Mucosa of stomach (tissue), 1 donor: ENCODE results near the gene PDZD2.

Experiments used
- H3K27me3 ChIP-seq: one replicate; pipeline ENCODE4 v1.7.0; 2013; ENCODE audit warnings: mild to moderate bottlenecking, low read length; ENCODE audit not compliant: control insufficient read depth, insufficient read depth
- H3K36me3 ChIP-seq: one replicate; pipeline ENCODE4 v1.7.0; 2013; ENCODE audit warnings: low read length; ENCODE audit not compliant: control insufficient read depth, insufficient read depth
- H3K4me1 ChIP-seq: one replicate; pipeline ENCODE4 v1.7.0; 2013; ENCODE audit warnings: mild to moderate bottlenecking, low read length; ENCODE audit not compliant: control insufficient read depth, insufficient read depth
- H3K4me3 ChIP-seq: one replicate; pipeline ENCODE4 v1.7.0; 2013; ENCODE audit warnings: low read length
- H3K9ac ChIP-seq: one replicate; pipeline ENCODE4 v1.7.0; 2013; ENCODE audit warnings: mild to moderate bottlenecking, low read length, moderate library complexity
- H3K9me3 ChIP-seq: one replicate; pipeline ENCODE4 v1.7.0; 2013; ENCODE audit warnings: mild to moderate bottlenecking, low read length, moderate library complexity; ENCODE audit not compliant: control insufficient read depth
- donor health status: Pancreatic carcinoma.

The PDZD2 gene

GRCh38 chr5:31640573-31640972, 1.6 kb downstream of the PDZD2 start:
- H3K9me3 ChIP-seq = no peaks in the 10 kb centered on the region
- H3K4me3 ChIP-seq = no peak overlapping the region
- peaks cover 6% of the 10 kb centered on the region for H3K4me1 ChIP-seq
- no peaks in the 10 kb centered on the region for H3K36me3 ChIP-seq
- H3K9ac ChIP-seq = no peak overlapping the region
- peaks cover 28% of the 10 kb centered on the region for H3K27me3 ChIP-seq

- Histone ChIP-seq H3K36me3 (no peaks in the 10 kb centered on the region), H3K27me3 (peaks cover 28% of the 10 kb centered on the region), H3K4me1 (peaks cover 6% of the 10 kb centered on the region), H3K9ac (no peak overlapping the region), H3K9me3 (no peaks in the 10 kb centered on the region), H3K4me3 (no peak overlapping the region)
Observed at GRCh38 chr5:31641059-31641458, 2.1 kb downstream of the PDZD2 start.

GRCh38 chr5:31641575-31641974, 2.6 kb downstream of the PDZD2 start:
- Histone ChIP-seq H3K27me3 (peaks cover 28% of the 10 kb centered on the region), H3K36me3 (no peaks in the 10 kb centered on the region), H3K9me3 (no peaks in the 10 kb centered on the region), H3K4me3 (no peak overlapping the region), H3K9ac (no peak overlapping the region), H3K4me1 (peaks cover 6% of the 10 kb centered on the region)

- H3K4me1 ChIP-seq = no peaks in the 10 kb centered on the region
- H3K9me3 ChIP-seq = no peaks in the 10 kb centered on the region
- peaks cover 2% of the 10 kb centered on the region for H3K27me3 ChIP-seq
- H3K9ac ChIP-seq = no peak overlapping the region
- no peak overlapping the region for H3K4me3 ChIP-seq
- no peaks in the 10 kb centered on the region for H3K36me3 ChIP-seq
Observed at GRCh38 chr5:31645420-31646081, 6.6 kb downstream of the PDZD2 start.

GRCh38 chr5:31648326-31648725, 9.4 kb downstream of the PDZD2 start:
- no peak overlapping the region for H3K4me3 ChIP-seq
- H3K9ac ChIP-seq = no peak overlapping the region
- no peaks in the 10 kb centered on the region for H3K4me1 ChIP-seq
- no peaks in the 10 kb centered on the region for H3K9me3 ChIP-seq
- H3K36me3 ChIP-seq = no peaks in the 10 kb centered on the region
- no peaks in the 10 kb centered on the region for H3K27me3 ChIP-seq

- no peaks in the 10 kb centered on the region for H3K9me3 ChIP-seq
- no peaks in the 10 kb centered on the region for H3K36me3 ChIP-seq
- no peaks in the 10 kb centered on the region for H3K4me1 ChIP-seq
- no peak overlapping the region for H3K4me3 ChIP-seq
- H3K27me3 ChIP-seq = no peaks in the 10 kb centered on the region
- no peak overlapping the region for H3K9ac ChIP-seq
Observed at GRCh38 chr5:31651241-31651640, 12.3 kb downstream of the PDZD2 start.

GRCh38 chr5:31655491-31655890, 16.6 kb downstream of the PDZD2 start:
- no peak overlapping the region for H3K9ac ChIP-seq
- H3K4me3 ChIP-seq = no peak overlapping the region
- H3K9me3 ChIP-seq = no peaks in the 10 kb centered on the region
- no peaks in the 10 kb centered on the region for H3K4me1 ChIP-seq
- no peaks in the 10 kb centered on the region for H3K27me3 ChIP-seq
- no peaks in the 10 kb centered on the region for H3K36me3 ChIP-seq

GRCh38 chr5:31656806-31657205, 17.9 kb downstream of the PDZD2 start:
- Histone ChIP-seq H3K27me3 (no peaks in the 10 kb centered on the region), H3K36me3 (no peaks in the 10 kb centered on the region), H3K4me1 (no peaks in the 10 kb centered on the region), H3K4me3 (no peak overlapping the region), H3K9ac (no peak overlapping the region), H3K9me3 (no peaks in the 10 kb centered on the region)

- no peaks in the 10 kb centered on the region for H3K4me1 ChIP-seq
- no peaks in the 10 kb centered on the region for H3K36me3 ChIP-seq
- H3K27me3 ChIP-seq = no peaks in the 10 kb centered on the region
- H3K4me3 ChIP-seq = no peak overlapping the region
- H3K9ac ChIP-seq = no peak overlapping the region
- no peaks in the 10 kb centered on the region for H3K9me3 ChIP-seq
Observed at GRCh38 chr5:31657315-31657979, 18.5 kb downstream of the PDZD2 start.

- Histone ChIP-seq H3K36me3 (no peaks in the 10 kb centered on the region), H3K4me3 (no peak overlapping the region), H3K4me1 (no peaks in the 10 kb centered on the region), H3K27me3 (no peaks in the 10 kb centered on the region), H3K9me3 (no peaks in the 10 kb centered on the region), H3K9ac (no peak overlapping the region)
Observed at GRCh38 chr5:31661257-31661656, 22.3 kb downstream of the PDZD2 start.

- H3K9ac ChIP-seq = no peak overlapping the region
- H3K4me3 ChIP-seq = no peak overlapping the region
- no peaks in the 10 kb centered on the region for H3K4me1 ChIP-seq
Observed at GRCh38 chr5:31663519-31663918, 24.6 kb downstream of the PDZD2 start.

GRCh38 chr5:31664566-31664965, 25.6 kb downstream of the PDZD2 start:
- Histone ChIP-seq H3K9me3 (no peaks in the 10 kb centered on the region), H3K27me3 (no peaks in the 10 kb centered on the region), H3K4me1 (no peaks in the 10 kb centered on the region), H3K4me3 (no peak overlapping the region), H3K9ac (no peak overlapping the region), H3K36me3 (no peaks in the 10 kb centered on the region)

More at GRCh38 chr5:31663519-31663918, 24.6 kb downstream of the PDZD2 start:
- Histone ChIP-seq H3K9me3 (no peaks in the 10 kb centered on the region), H3K27me3 (no peaks in the 10 kb centered on the region), H3K36me3 (no peaks in the 10 kb centered on the region)
